Measurements from ENCODE around the gene ESR1.
A peak's percentile ranks its signal among the peaks of the same experiment; 100 is the strongest.

The ESR1 gene

GRCh38 chr6:151807513-151808370, at the start of gene ESR1:
TSS of gene ESR1 (plus strand) at chr6:151807682. CDS start at chr6:151807913, 231 bp downstream.
- DNase-seq (ENCODE audit: low read depth in 2 of 2): no peak

GRCh38 chr6:151760486-151760885, 47.0 kb upstream of the ESR1 start:
- no peak for DNase-seq (ENCODE audit: low read depth in 2 of 2)

- DNase-seq (ENCODE audit: low read depth in 2 of 2): no peak
Measured at GRCh38 chr6:151761851-151762250, 45.6 kb upstream of the ESR1 start.

- DNase-seq (ENCODE audit: low read depth in 2 of 2): no peak
Measured at GRCh38 chr6:151762817-151763216, 44.7 kb upstream of the ESR1 start.

- no peak for DNase-seq (ENCODE audit: low read depth in 2 of 2)
Measured at GRCh38 chr6:151763303-151763702, 44.2 kb upstream of the ESR1 start.

- no peak for DNase-seq (ENCODE audit: low read depth in 2 of 2)
Measured at GRCh38 chr6:151763938-151764680, 43.4 kb upstream of the ESR1 start.

GRCh38 chr6:151765444-151765886, 42.0 kb upstream of the ESR1 start:
- DNase-seq (ENCODE audit: low read depth in 2 of 2): peak in 1 of 2 donors; percentile 8

- DNase-seq (ENCODE audit: low read depth in 2 of 2): no peak
Measured at GRCh38 chr6:151772446-151772845, 35.0 kb upstream of the ESR1 start.

GRCh38 chr6:151773382-151773781, 34.1 kb upstream of the ESR1 start:
- DNase-seq (ENCODE audit: low read depth in 2 of 2): no peak

- no peak for DNase-seq (ENCODE audit: low read depth in 2 of 2)
Measured at GRCh38 chr6:151782560-151782959, 24.9 kb upstream of the ESR1 start.

- DNase-seq (ENCODE audit: low read depth in 2 of 2): no peak
Measured at GRCh38 chr6:151783692-151784091, 23.8 kb upstream of the ESR1 start.

GRCh38 chr6:151784441-151785214, 22.9 kb upstream of the ESR1 start:
- no peak for DNase-seq (ENCODE audit: low read depth in 2 of 2)

- no peak for DNase-seq (ENCODE audit: low read depth in 2 of 2)
Measured at GRCh38 chr6:151796842-151797530, 10.5 kb upstream of the ESR1 start.

GRCh38 chr6:151803743-151804142, 3.7 kb upstream of the ESR1 start:
- no peak for DNase-seq (ENCODE audit: low read depth in 2 of 2)

GRCh38 chr6:151804585-151805285, 2.7 kb upstream of the ESR1 start:
- no peak for DNase-seq (ENCODE audit: low read depth in 2 of 2)

- no peak for DNase-seq (ENCODE audit: low read depth in 2 of 2)
Measured at GRCh38 chr6:151805286-151805840, 2.1 kb upstream of the ESR1 start.

GRCh38 chr6:151806757-151807512, 547 bp upstream of the ESR1 start:
- no peak for DNase-seq (ENCODE audit: low read depth in 2 of 2)

GRCh38 chr6:151808371-151809241, 1.1 kb downstream of the ESR1 start:
- DNase-seq (ENCODE audit: low read depth in 2 of 2): no peak

- no peak for DNase-seq (ENCODE audit: low read depth in 2 of 2)
Measured at GRCh38 chr6:151811081-151811480, 3.6 kb downstream of the ESR1 start.
